CD14-positive monocyte (primary cell): ENCODE results near the gene BNC2. TPM values are rescaled to one million over a fixed set of nuclear protein-coding genes. Genes with fewer than 3 reads are reported as not detected.

Experiments
- DNase-seq, 3 donors: peaks; one replicate each; pipeline ENCODE4 v3.0.0-alpha.2; 2011 to 2022
- H2AFZ ChIP-seq: 2 replicates; pipeline ENCODE4 v1.6.0; 2012; ENCODE audit warnings: mild to moderate bottlenecking, low read depth, low read length, inconsistent platforms; ENCODE audit not compliant: insufficient read depth, poor library complexity, severe bottlenecking
- H3K27ac ChIP-seq, 2 donors: 1 replicate in 1 of 2; 2 replicates in 1 of 2; pipeline ENCODE4 v1.5.1; 2012 to 2013; ENCODE audit warnings: low read length in 2 of 2, control low read depth in 1 of 2, inconsistent platforms in 1 of 2, low read depth in 1 of 2, mild to moderate bottlenecking in 1 of 2
- H3K27me3 ChIP-seq, 2 donors: one replicate each; pipeline versions ENCODE4 v1.6.0 to v1.6.1; 2011 to 2013; ENCODE audit warnings: low read length in 2 of 2; ENCODE audit not compliant: control insufficient read depth in 2 of 2, insufficient read depth in 2 of 2
- H3K36me3 ChIP-seq, 2 donors: replicated peaks in 1 of 2; 1 replicate in 1 of 2; 2 replicates in 1 of 2; pipeline versions ENCODE4 v1.5.1 to v1.6.1; 2012 to 2013; ENCODE audit warnings: low read length in 2 of 2, control low read depth in 1 of 2, inconsistent platforms in 1 of 2, mild to moderate bottlenecking in 1 of 2; ENCODE audit not compliant: insufficient read depth in 2 of 2, control insufficient read depth in 1 of 2
- H3K4me1 ChIP-seq, 2 donors: 1 replicate in 1 of 2; 2 replicates in 1 of 2; pipeline versions ENCODE4 v1.5.1 to v1.6.1; 2012 to 2013; ENCODE audit warnings: low read length in 2 of 2, control low read depth in 1 of 2, inconsistent platforms in 1 of 2, mild to moderate bottlenecking in 1 of 2, moderate library complexity in 1 of 2; ENCODE audit not compliant: insufficient read depth in 2 of 2, control insufficient read depth in 1 of 2
- H3K4me2 ChIP-seq: replicated peaks from 2 replicates; pipeline ENCODE3; 2012; ENCODE audit warnings: low read length, moderate library complexity, mild to moderate bottlenecking; ENCODE audit not compliant: poor library complexity, severe bottlenecking; ENCODE audit errors: extremely low read depth
- H3K4me3 ChIP-seq, 3 experiments: fragments of 200-600 bp in 1 of 3; sonication (generic) in 1 of 3; replicated peaks in 1 of 3; 1 replicate in 2 of 3; 2 replicates in 1 of 3; pipeline ENCODE4 v1.5.1; 2011 to 2013; ENCODE audit warnings: low read length in 3 of 3, mild to moderate bottlenecking in 3 of 3, control low read depth in 2 of 3, low read depth in 2 of 3, inconsistent platforms in 1 of 3, moderate library complexity in 1 of 3
- H3K79me2 ChIP-seq: 2 replicates; pipeline ENCODE4 v1.6.0; 2012; ENCODE audit warnings: mild to moderate bottlenecking, control low read depth, inconsistent platforms, low read length, moderate library complexity; ENCODE audit not compliant: insufficient read depth
- H3K9ac ChIP-seq: 2 replicates; pipeline ENCODE4 v1.6.0; 2017; ENCODE audit warnings: low read length, mild to moderate bottlenecking; ENCODE audit not compliant: insufficient read depth, poor library complexity, severe bottlenecking
- H3K9me3 ChIP-seq, 2 donors: replicated peaks in 1 of 2; 1 replicate in 1 of 2; 2 replicates in 1 of 2; pipeline versions ENCODE4 v1.5.1 to v1.6.1; 2012 to 2013; ENCODE audit warnings: low read length in 2 of 2, control low read depth in 1 of 2; ENCODE audit not compliant: control insufficient read depth in 1 of 2, insufficient read depth in 1 of 2
- H4K20me1 ChIP-seq: 2 replicates; pipeline ENCODE4 v1.6.0; 2012; ENCODE audit warnings: mild to moderate bottlenecking, low read length, control low read depth, moderate library complexity; ENCODE audit not compliant: insufficient read depth
- H3K27ac Mint-ChIP-seq, 7 donors: one replicate each; pipeline ENCODE4 v1.8.0; 2020; ENCODE audit warnings: mild to moderate bottlenecking in 7 of 7, mixed read lengths in 7 of 7, moderate library complexity in 6 of 7, inconsistent platforms in 2 of 7
- H3K27me3 Mint-ChIP-seq, 3 donors: one replicate each; pipeline ENCODE4 v1.8.0; 2021 to 2022; ENCODE audit warnings: low read depth in 3 of 3, mild to moderate bottlenecking in 3 of 3, mixed read lengths in 3 of 3, moderate library complexity in 3 of 3, inconsistent platforms in 1 of 3
- H3K36me3 Mint-ChIP-seq, 2 donors: one replicate each; pipeline ENCODE4 v1.8.0; 2020; ENCODE audit warnings: mixed read lengths in 2 of 2, inconsistent platforms in 1 of 2, mild to moderate bottlenecking in 1 of 2
- H3K4me1 Mint-ChIP-seq: one replicate; pipeline ENCODE4 v1.8.0; 2020; ENCODE audit warnings: mild to moderate bottlenecking, mixed read lengths
- H3K4me3 Mint-ChIP-seq, 2 donors: one replicate each; pipeline ENCODE4 v1.8.0; 2020; ENCODE audit warnings: mild to moderate bottlenecking in 2 of 2, mixed read lengths in 2 of 2, moderate library complexity in 1 of 2
- H3K9me3 Mint-ChIP-seq, 7 donors: one replicate each; pipeline ENCODE4 v1.8.0; 2020 to 2022; ENCODE audit warnings: mixed read lengths in 7 of 7, mild to moderate bottlenecking in 6 of 7, moderate library complexity in 6 of 7, inconsistent platforms in 2 of 7
- WGBS: methylation state at CpG from one replicate; pipeline ENCODE4 v1.1.5; 2013; ENCODE audit warnings: missing lambda C conversion rate; ENCODE audit not compliant: insufficient coverage; 5-methylcytosine and 5-hydroxymethylcytosine counted together
- intact Hi-C, 2 donors: fragments of 100-400 bp; cut with micrococcal nuclease; formaldehyde crosslinking; loops; one replicate each; pipeline versions ENCODE4 v1.15.0 to v1.15.1; 2023
- polyA plus RNA-seq, 3 donors: library from polyadenylated mRNA; depleted of rRNA in 1 of 3; unstranded in 2 of 3; stranded (reverse) in 1 of 3; fragments of 300-500 nt in 2 of 3; fragments of >200 nt in 1 of 3; fragmentation: Illumina TruSeq in 2 of 3; gene quantifications; 1 replicate in 2 of 3; 2 replicates in 1 of 3; pipeline ENCODE4 v1.2.3, GENCODE V29; 2012 to 2021
- TF ChIP-seq, protein P1 (sequence below): fragments of 200-600 bp; IDR thresholded peaks from one replicate; pipeline ENCODE4 v1.8.0; 2022; ENCODE audit warnings: antibody characterized with exemption, mild to moderate bottlenecking

Gene BNC2
- polyA plus RNA-seq, 3 donors: 0.01 TPM; not detected in 2

DNA sequence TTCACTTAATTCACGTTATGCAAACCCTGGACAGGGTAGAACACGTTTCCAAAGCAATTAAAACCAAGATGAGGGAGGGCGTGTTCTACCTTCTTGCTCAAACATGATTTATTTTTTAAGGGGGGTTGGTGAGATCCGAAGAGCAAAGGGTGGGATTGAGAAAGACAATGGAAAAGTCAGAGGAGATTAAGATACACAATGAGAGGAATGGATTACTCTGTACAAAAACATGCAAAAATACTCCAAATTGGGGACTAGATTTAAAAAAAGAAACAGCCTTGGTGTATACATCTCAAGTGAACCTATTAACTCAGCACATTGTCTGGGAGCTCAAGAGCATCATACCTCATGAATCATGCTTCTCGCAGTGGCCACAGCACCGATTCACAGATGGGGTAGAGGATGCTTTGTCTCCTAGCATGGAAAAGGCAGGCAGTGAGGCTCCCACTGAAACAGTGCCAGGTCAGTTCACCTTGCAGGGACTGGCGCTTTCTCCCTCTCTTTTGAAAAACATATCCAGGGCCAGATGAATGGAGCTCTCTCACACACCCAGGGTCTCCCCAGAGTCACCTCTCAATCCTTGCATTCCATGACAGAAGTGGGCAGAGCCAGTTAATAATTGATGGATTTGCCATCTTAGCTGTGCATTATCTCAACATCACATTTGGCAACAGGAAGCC lies 459.7 kb downstream of the BNC2 start:
- Histone ChIP-seq H3K4me1 (peaks cover 8 to 17% of the 10 kb centered on the region in 2 donors), H3K27ac (no peak overlapping the region), H3K9me3 (no peaks in the 10 kb centered on the region), H3K4me2 (no peak overlapping the region), H3K79me2 (no peaks in the 10 kb centered on the region), H4K20me1 (no peaks in the 10 kb centered on the region), H2AFZ (no peak overlapping the region), H3K4me3 (no peak overlapping the region), H3K36me3 (no peaks in the 10 kb centered on the region), H3K27me3 (no peaks in the 10 kb centered on the region), H3K9ac (no peak overlapping the region)
- Mint-ChIP-seq H3K4me1 (peaks cover 24% of the 10 kb centered on the region), H3K36me3 (no peaks in the 10 kb centered on the region), H3K9me3 (peaks cover 0 to 6% (median 3%) of the 10 kb centered on the region in 7 donors), H3K4me3 (no peak overlapping the region), H3K27me3 (peaks cover 0 to 5% (median 5%) of the 10 kb centered on the region in 3 donors), H3K27ac (peak overlapping the region in 1 of 7 donors; percentile 13)
- TF ChIP-seq, protein P1, sequence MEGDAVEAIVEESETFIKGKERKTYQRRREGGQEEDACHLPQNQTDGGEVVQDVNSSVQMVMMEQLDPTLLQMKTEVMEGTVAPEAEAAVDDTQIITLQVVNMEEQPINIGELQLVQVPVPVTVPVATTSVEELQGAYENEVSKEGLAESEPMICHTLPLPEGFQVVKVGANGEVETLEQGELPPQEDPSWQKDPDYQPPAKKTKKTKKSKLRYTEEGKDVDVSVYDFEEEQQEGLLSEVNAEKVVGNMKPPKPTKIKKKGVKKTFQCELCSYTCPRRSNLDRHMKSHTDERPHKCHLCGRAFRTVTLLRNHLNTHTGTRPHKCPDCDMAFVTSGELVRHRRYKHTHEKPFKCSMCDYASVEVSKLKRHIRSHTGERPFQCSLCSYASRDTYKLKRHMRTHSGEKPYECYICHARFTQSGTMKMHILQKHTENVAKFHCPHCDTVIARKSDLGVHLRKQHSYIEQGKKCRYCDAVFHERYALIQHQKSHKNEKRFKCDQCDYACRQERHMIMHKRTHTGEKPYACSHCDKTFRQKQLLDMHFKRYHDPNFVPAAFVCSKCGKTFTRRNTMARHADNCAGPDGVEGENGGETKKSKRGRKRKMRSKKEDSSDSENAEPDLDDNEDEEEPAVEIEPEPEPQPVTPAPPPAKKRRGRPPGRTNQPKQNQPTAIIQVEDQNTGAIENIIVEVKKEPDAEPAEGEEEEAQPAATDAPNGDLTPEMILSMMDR: no peak
- intact Hi-C loops: loop anchor here in 1 of 2 donors (5.0 kb wide), 1 partner anchor 73 kb away; no protein-coding TSS in a partner anchor
- no CpG with 5 or more reads among the region's 7 CpGs for WGBS
- no peak for DNase-seq

DNA sequence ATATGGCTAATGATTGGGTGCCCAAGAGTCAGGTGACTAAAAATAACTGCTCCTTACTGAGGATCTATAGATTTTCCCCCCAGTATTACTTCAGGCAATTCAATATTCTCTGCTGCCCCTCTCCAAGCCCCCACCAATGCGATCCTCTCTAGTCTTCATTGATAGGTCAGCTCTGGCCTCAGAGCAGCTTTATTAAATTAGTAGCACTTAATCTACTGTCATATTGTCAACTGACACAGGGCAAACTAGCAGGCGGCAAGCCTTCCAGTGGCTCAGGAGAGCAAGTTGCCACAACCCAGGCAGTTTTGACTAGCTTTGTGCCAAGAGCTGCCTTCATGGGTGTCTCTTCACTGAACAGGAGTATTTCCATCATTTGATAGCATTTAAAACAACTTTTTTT lies 462.9 kb downstream of the BNC2 start:
- H3K4me2 ChIP-seq: no peak overlapping the region
- no peak overlapping the region for H3K4me3 Mint-ChIP-seq
- H3K9me3 Mint-ChIP-seq: peaks cover 0 to 5% (median 1%) of the 10 kb centered on the region in 7 donors
- TF ChIP-seq, protein P1: no peak
- intact Hi-C loops: no loop called here
- peaks cover 0 to 5% (median 5%) of the 10 kb centered on the region in 3 donors for H3K27me3 Mint-ChIP-seq
- no peaks in the 10 kb centered on the region for H3K27me3 ChIP-seq
- H3K36me3 ChIP-seq: no peaks in the 10 kb centered on the region
- H2AFZ ChIP-seq: no peak overlapping the region
- no peak overlapping the region for H3K4me3 ChIP-seq
- no peaks in the 10 kb centered on the region for H3K36me3 Mint-ChIP-seq
- no peak overlapping the region for H3K9ac ChIP-seq
- no peak for DNase-seq
- H3K4me1 Mint-ChIP-seq: peaks cover 16% of the 10 kb centered on the region
- H3K27ac Mint-ChIP-seq: no peak overlapping the region
- H3K27ac ChIP-seq: no peak overlapping the region
- no peaks in the 10 kb centered on the region for H4K20me1 ChIP-seq
- H3K4me1 ChIP-seq: peaks cover 0 to 9% of the 10 kb centered on the region in 2 donors
- 100% methylated on average over 2 of the region's 2 CpGs for WGBS
- no peaks in the 10 kb centered on the region for H3K79me2 ChIP-seq
- no peaks in the 10 kb centered on the region for H3K9me3 ChIP-seq
